GM12892 (cell line): Measurements from ENCODE around the gene LMBR1L.

ENCODE experiments used
- POLR2A ChIP-seq: IDR thresholded peaks from 2 replicates; pipeline ENCODE4 v1.6.1; 2011; ENCODE audit warnings: low read depth, low read length, control low read depth
- POLR2AphosphoS5 ChIP-seq: IDR thresholded peaks from 2 replicates; pipeline ENCODE4 v1.6.1; 2011; ENCODE audit warnings: low read depth, low read length, control low read depth
- TAF1 ChIP-seq: IDR thresholded peaks from 2 replicates; pipeline ENCODE4 v1.6.1; 2011; ENCODE audit warnings: low read depth, mild to moderate bottlenecking, control low read depth, low read length, borderline replicate concordance

- no peak for TF ChIP-seq POLR2A
- no peak for TF ChIP-seq TAF1
- TF ChIP-seq POLR2AphosphoS5 = no peak
Measured at GRCh38 chr12:49059299-49060171, 51.1 kb downstream of the LMBR1L start.
